Measurements from ENCODE around the gene TENM3. TPM values are rescaled to one million over a fixed set of nuclear protein-coding genes. Genes with fewer than 3 reads are reported as not detected.

Gene TENM3
- total RNA-seq, 2 donors from 2014 or later, result 39.5 to 51.9 TPM

DNA sequence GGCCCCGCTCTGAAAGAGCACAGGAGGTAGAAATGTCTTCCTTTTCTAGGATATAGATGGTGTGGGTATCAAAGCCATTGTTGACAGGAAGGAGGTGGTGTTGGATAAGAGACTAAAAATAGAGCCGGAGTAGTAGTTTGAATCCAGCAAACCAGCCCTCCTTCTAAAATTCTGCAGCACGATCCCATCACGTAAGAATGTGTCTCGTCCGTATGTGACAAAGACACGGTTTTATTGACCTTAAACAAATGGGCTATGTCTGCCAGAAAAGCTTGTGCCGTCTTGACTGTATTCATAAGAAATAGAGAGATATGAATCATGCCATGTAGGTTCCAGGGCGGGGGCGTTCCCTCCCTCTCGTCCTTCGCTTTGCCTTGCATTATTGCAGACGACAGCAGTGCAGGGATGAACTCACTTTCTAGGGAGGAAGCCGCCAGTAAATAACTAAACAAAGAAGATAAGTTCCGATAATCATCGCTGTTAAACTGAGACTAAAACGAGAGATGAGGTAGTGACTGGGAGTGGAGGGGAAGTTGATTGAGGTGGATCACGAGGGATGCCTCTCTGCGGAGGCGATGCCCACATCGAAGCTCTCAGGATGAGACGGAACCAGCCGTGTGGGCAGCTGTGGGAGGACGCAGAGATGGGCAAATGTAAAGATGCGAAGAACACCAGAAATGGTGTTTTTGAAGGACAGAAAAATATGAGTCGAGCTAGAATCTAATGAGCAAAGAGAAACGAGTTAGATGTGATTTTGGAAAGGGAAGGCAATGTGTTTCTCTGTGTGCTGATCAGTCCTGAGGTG lies 3.4 kb downstream of the TENM3 start:
- DNase-seq, result no peak
- WGBS, 2 experiments (ENCODE audit: insufficient coverage in 1 of 2, insufficient read length in 1 of 2), result 92 to 93% methylated on average over 24 to 27 of the region's 27 CpGs
- no peak overlapping the region for H3K9ac ChIP-seq (ENCODE audit: extremely low read depth, low read length, poor library complexity, severe bottlenecking)
- H3K4me1 ChIP-seq (ENCODE audit: control insufficient read depth, insufficient read depth, low read length), result peaks cover 15% of the 10 kb centered on the region
- H3K27ac Mint-ChIP-seq, result no peak overlapping the region
- H3K9me3 ChIP-seq (ENCODE audit: control insufficient read depth, low read length), result no peaks in the 10 kb centered on the region
- peak; percentile 12 for TF ChIP-seq CTCF (conservative IDR thresholded peaks at IDR 0.05)
- H3K36me3 ChIP-seq (ENCODE audit: control insufficient read depth, insufficient read depth, low read length), result no peaks in the 10 kb centered on the region
- no peaks in the 10 kb centered on the region for H3K27me3 Mint-ChIP-seq (ENCODE audit: insufficient read depth)
- no peak overlapping the region for H3K4me3 ChIP-seq (ENCODE audit: low read length)
- peaks cover 22% of the 10 kb centered on the region for H3K4me1 Mint-ChIP-seq
- peaks cover 4% of the 10 kb centered on the region for H3K36me3 Mint-ChIP-seq (ENCODE audit: low read depth)
- H3K4me3 Mint-ChIP-seq, result no peak overlapping the region
- H3K27me3 ChIP-seq (ENCODE audit: control insufficient read depth, insufficient read depth, low read length, poor library complexity, severe bottlenecking), result no peaks in the 10 kb centered on the region
- H3K27ac ChIP-seq (ENCODE audit: low read depth, low read length), result peak overlapping the region; percentile 19
- H3K9me3 Mint-ChIP-seq, result peaks cover 12% of the 10 kb centered on the region

DNA sequence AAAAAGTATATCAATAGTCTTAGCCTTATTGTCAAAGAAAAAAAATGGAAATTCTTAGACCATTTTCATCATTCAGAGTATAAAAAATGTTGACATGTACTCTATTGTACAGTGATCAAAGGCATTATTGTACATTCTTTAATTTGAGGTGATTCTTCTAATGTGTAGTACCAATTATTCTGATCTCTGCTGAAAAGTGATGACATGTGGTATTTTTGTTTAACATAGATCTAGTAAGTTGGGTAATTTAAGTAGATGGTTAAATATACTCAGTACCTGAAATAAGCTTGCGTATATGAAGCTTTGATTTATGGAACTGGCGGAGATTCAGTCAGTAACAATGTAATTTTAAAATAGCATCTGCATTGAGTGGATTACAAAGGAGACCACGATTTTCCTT lies 5.1 kb downstream of the TENM3 start:
- Mint-ChIP-seq H3K9me3 (peaks cover 7% of the 10 kb centered on the region), H3K4me3 (no peak overlapping the region), H3K36me3 (ENCODE audit: low read depth) (peaks cover 1% of the 10 kb centered on the region), H3K4me1 (peaks cover 24% of the 10 kb centered on the region), H3K27ac (no peak overlapping the region), H3K27me3 (ENCODE audit: insufficient read depth) (no peaks in the 10 kb centered on the region)
- no peak for DNase-seq
- Histone ChIP-seq H3K27ac (ENCODE audit: low read depth, low read length) (no peak overlapping the region), H3K4me3 (ENCODE audit: low read length) (no peak overlapping the region), H3K9me3 (ENCODE audit: control insufficient read depth, low read length) (no peaks in the 10 kb centered on the region), H3K9ac (ENCODE audit: extremely low read depth, low read length, poor library complexity, severe bottlenecking) (no peak overlapping the region), H3K36me3 (ENCODE audit: control insufficient read depth, insufficient read depth, low read length) (no peaks in the 10 kb centered on the region), H3K27me3 (ENCODE audit: control insufficient read depth, insufficient read depth, low read length, poor library complexity, severe bottlenecking) (no peaks in the 10 kb centered on the region), H3K4me1 (ENCODE audit: control insufficient read depth, insufficient read depth, low read length) (peaks cover 15% of the 10 kb centered on the region)
- TF ChIP-seq CTCF (conservative IDR thresholded peaks at IDR 0.05), result no peak
- 94 to 96% methylated on average over 2 to 3 of the region's 3 CpGs for WGBS, 2 experiments (ENCODE audit: insufficient coverage in 1 of 2, insufficient read length in 1 of 2)

- Mint-ChIP-seq H3K27me3 (ENCODE audit: insufficient read depth) (peaks cover under 1% of the 10 kb centered on the region), H3K4me3 (no peak overlapping the region), H3K4me1 (peaks cover 27% of the 10 kb centered on the region), H3K9me3 (peaks cover 6% of the 10 kb centered on the region), H3K36me3 (ENCODE audit: low read depth) (no peaks in the 10 kb centered on the region), H3K27ac (no peak overlapping the region)
- Histone ChIP-seq H3K9me3 (ENCODE audit: control insufficient read depth, low read length) (no peaks in the 10 kb centered on the region), H3K27me3 (ENCODE audit: control insufficient read depth, insufficient read depth, low read length, poor library complexity, severe bottlenecking) (no peaks in the 10 kb centered on the region), H3K4me3 (ENCODE audit: low read length) (no peak overlapping the region), H3K36me3 (ENCODE audit: control insufficient read depth, insufficient read depth, low read length) (no peaks in the 10 kb centered on the region), H3K27ac (ENCODE audit: low read depth, low read length) (no peak overlapping the region), H3K4me1 (ENCODE audit: control insufficient read depth, insufficient read depth, low read length) (peaks cover 14% of the 10 kb centered on the region), H3K9ac (ENCODE audit: extremely low read depth, low read length, poor library complexity, severe bottlenecking) (no peak overlapping the region)
- WGBS, 2 experiments (ENCODE audit: insufficient coverage in 1 of 2, insufficient read length in 1 of 2), result 94% methylated on average over 3 to 5 of the region's 6 CpGs
- DNase-seq, result no peak
- no peak for TF ChIP-seq CTCF (conservative IDR thresholded peaks at IDR 0.05)
Observed at GRCh38 chr4:182250446-182250845, 7.2 kb downstream of the TENM3 start.

All from endodermal cell (in vitro differentiated cells).